ENCODE measurements around the gene STK11. TPM values are rescaled to one million over a fixed set of nuclear protein-coding genes. Genes with fewer than 3 reads are reported as not detected.
"Not testable (repeated sequence)": the region's sequence is repeated elsewhere in the genome, so short reads cannot be mapped to it uniquely, and the experiment has no call there.

STK11 gene
- total RNA-seq, 4 donors from 2014 or later = 62.5 to 76.9 (median 66.4) TPM

- under 1% methylated on average over 23 of the region's 31 CpGs for WGBS
- Histone ChIP-seq H3K9me3 (no peaks in the 10 kb centered on the region), H3K36me3 (peaks cover 2% of the 10 kb centered on the region), H3K27ac (peak overlapping the region; percentile 88), H3K27me3 (no peaks in the 10 kb centered on the region), H3K4me3 (peak overlapping the region; percentile 42), H3K4me1 (peaks cover 82% of the 10 kb centered on the region)
- TF ChIP-seq POLR2AphosphoS5 (IDR thresholded peaks at IDR 0.05) = no peak
- no peak for TF ChIP-seq CTCF (IDR thresholded peaks at IDR 0.05)
- no peak for TF ChIP-seq POLR2A (IDR thresholded peaks at IDR 0.05)
- TF ChIP-seq EP300 (IDR thresholded peaks at IDR 0.05) = no peak
- DNase-seq (ENCODE audit: low spot score in 2 of 2) = peak in 1 of 2 donors; percentile 88
These were observed 39.3 kb downstream of the STK11 start for GRCh38 chr19:1244693-1245451.

GRCh38 chr19:1245494-1246264 is 40.1 kb downstream of the STK11 start:
- peak overlapping the region; percentile 42 for H3K4me3 ChIP-seq
- H3K36me3 ChIP-seq = peaks cover 9% of the 10 kb centered on the region
- no peaks in the 10 kb centered on the region for H3K9me3 ChIP-seq
- peak in 1 of 3 donors; percentile 20 for TF ChIP-seq POLR2AphosphoS5 (IDR thresholded peaks at IDR 0.05)
- no peak for TF ChIP-seq POLR2A (IDR thresholded peaks at IDR 0.05)
- peak; percentile 78 for TF ChIP-seq EP300 (IDR thresholded peaks at IDR 0.05)
- no peak for TF ChIP-seq CTCF (IDR thresholded peaks at IDR 0.05)
- WGBS = 38% methylated on average over 8 of the region's 26 CpGs
- H3K4me1 ChIP-seq = peaks cover 74% of the 10 kb centered on the region
- peak in 1 of 2 donors; percentile 86 for DNase-seq (ENCODE audit: low spot score in 2 of 2)
- peak overlapping the region; percentile 88 for H3K27ac ChIP-seq
- no peaks in the 10 kb centered on the region for H3K27me3 ChIP-seq

- not testable (repeated sequence) for H3K4me3 ChIP-seq, H3K27me3 ChIP-seq, H3K9me3 ChIP-seq
- 77% methylated on average over 19 of the region's 27 CpGs for WGBS
- Histone ChIP-seq H3K36me3 (peaks cover 16% of the 10 kb centered on the region), H3K27ac (peak overlapping the region; percentile 99), H3K4me1 (peaks cover 70% of the 10 kb centered on the region)
- peak in 1 of 2 donors; percentile 86 for DNase-seq (ENCODE audit: low spot score in 2 of 2)
These were observed 40.9 kb downstream of the STK11 start for GRCh38 chr19:1246265-1247087.

- Histone ChIP-seq H3K9me3 (no peaks in the 10 kb centered on the region), H3K27me3 (no peaks in the 10 kb centered on the region), H3K27ac (peak overlapping the region; percentile 99), H3K36me3 (peaks cover 20% of the 10 kb centered on the region), H3K4me1 (peaks cover 73% of the 10 kb centered on the region), H3K4me3 (peak overlapping the region; percentile 92)
- 79% methylated on average over 5 of the region's 8 CpGs for WGBS
- DNase-seq (ENCODE audit: low spot score in 2 of 2) = no peak
- TF ChIP-seq POLR2AphosphoS5 (IDR thresholded peaks at IDR 0.05) = no peak
- no peak for TF ChIP-seq CTCF (IDR thresholded peaks at IDR 0.05)
- no peak for TF ChIP-seq POLR2A (IDR thresholded peaks at IDR 0.05)
- no peak for TF ChIP-seq EP300 (IDR thresholded peaks at IDR 0.05)
These were observed 42.2 kb downstream of the STK11 start for GRCh38 chr19:1247748-1248138.

GRCh38 chr19:1248139-1248785 is 42.7 kb downstream of the STK11 start, which contains the start of gene MIDN:
TSS of gene MIDN (plus strand) at chr19:1248583. CDS start at chr19:1250297, 1,714 bp downstream.
- peak in 1 of 2 donors; percentile 92 for DNase-seq (ENCODE audit: low spot score in 2 of 2)
- no peak for TF ChIP-seq CTCF (IDR thresholded peaks at IDR 0.05)
- TF ChIP-seq EP300 (IDR thresholded peaks at IDR 0.05) = no peak
- TF ChIP-seq POLR2A (IDR thresholded peaks at IDR 0.05) = peak; percentile 42 to 95
- TF ChIP-seq POLR2AphosphoS5 (IDR thresholded peaks at IDR 0.05) = peak in 2 of 3 donors; percentile 24 to 82
- H3K36me3 ChIP-seq = peaks cover 20% of the 10 kb centered on the region
- peak within 1 kb of the TSS; percentile 99 for H3K27ac ChIP-seq
- H3K9me3 ChIP-seq = no peaks in the 10 kb centered on the region
- no peaks in the 10 kb centered on the region for H3K27me3 ChIP-seq
- peak within 1 kb of the TSS; percentile 92 for H3K4me3 ChIP-seq
- H3K4me1 ChIP-seq = peaks cover 73% of the 10 kb centered on the region
- WGBS = 0% methylated on average over 17 of the region's 60 CpGs

Measured in suprapubic skin (tissue), 4 donors.